GM21515 (cell line): ENCODE data around the gene ZNF280C.
"Not testable (repeated sequence)": the region's sequence is repeated elsewhere in the genome, so short reads cannot be mapped to it uniquely, and the experiment has no call there.

Experiments used
- ATAC-seq: cut with Tn5 transposase; IDR thresholded peaks from one replicate; pipeline ENCODE4 v1.9.1; 2021; ENCODE audit not compliant: unreplicated experiment

ZNF280C gene

GRCh38 chrX:130262231-130262630, 6.5 kb downstream of the ZNF280C start:
- no peak for ATAC-seq

DNA sequence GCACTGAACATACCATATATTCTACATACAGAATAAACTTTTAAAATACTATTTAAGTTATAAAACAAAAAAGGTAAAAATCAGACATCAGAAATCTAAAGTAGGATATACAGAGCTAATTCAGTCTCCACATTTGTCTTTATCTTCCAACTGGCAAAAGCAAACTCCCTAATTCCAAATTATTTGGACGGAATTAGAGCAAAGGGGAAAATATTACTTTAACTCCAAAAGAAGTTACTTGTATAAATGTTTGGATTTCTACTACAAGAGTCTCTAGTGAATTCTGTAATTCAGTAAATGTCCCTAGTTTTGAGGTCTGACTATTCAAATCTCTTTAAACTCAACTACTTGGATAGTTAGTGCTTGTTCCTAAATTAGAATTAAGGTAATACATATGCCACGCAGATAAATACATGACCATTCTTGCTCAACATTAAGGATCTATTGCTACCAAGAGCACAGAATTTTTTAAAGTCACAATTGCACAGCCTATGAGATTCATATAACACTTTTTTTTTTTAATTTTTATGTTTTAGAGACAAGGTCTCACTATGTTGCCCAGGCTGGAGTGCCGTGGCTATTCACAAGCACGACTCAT, 7.3 kb downstream of the ZNF280C start:
- no peak for ATAC-seq

DNA sequence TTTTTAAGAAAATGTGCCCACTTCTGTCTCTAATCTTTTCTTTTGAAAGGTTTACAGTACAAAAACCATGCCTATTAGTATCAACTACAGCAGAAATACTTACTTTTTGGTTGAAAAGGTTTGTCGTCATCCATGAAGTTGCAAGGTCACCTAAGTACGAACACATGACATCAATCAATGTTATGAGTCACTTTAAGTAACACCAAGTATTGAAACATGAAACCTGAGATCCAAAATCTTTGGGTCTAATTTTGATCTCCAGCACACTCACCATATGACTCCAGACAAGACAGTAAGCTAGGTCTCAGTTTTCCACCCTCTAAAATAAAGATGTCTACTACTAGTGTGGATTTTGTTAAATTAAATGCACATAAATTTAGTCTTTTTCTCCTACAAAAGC, 8.4 kb downstream of the ZNF280C start:
- no peak for ATAC-seq

GRCh38 chrX:130253916-130254315, 14.8 kb downstream of the ZNF280C start:
- no peak for ATAC-seq

DNA sequence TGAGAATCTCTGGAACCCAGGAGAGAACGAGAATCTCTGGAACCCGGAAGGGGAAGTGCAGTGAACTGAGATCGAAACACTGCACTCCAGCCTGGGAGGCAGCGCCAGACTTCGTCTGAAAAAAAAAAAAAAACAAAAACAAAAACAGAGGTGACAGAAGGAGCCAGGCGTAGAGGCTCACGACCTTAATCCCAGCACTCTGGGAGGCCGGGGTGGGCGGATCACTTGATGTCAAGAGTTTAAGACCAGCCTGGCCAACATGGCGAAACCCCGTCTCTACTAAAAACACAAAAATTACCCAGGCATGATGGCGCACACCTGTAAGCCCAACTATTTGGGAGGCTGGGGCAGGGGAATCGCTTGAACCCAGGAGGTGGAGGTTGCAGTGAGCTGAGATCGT, 17.0 kb downstream of the ZNF280C start:
- ATAC-seq = no peak

DNA sequence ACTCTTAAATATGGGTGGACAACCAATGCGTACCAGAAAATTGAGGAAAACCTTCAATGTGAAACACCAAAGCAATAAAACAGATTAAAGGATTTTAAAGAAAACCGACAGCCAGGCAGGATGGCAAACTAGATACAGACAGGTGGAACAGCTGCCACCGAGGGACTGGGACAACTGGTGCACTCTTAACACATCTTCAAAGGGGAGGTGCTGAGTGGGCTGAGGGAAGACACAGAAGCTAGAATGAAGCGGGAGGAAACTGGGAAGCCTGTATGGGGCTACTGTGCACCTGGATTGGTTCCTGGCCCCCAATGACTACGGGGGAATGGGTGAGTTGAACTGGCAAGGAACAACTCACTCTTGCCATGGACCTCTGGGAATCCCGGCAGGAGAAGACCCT, 20.7 kb downstream of the ZNF280C start:
- no peak for ATAC-seq

DNA sequence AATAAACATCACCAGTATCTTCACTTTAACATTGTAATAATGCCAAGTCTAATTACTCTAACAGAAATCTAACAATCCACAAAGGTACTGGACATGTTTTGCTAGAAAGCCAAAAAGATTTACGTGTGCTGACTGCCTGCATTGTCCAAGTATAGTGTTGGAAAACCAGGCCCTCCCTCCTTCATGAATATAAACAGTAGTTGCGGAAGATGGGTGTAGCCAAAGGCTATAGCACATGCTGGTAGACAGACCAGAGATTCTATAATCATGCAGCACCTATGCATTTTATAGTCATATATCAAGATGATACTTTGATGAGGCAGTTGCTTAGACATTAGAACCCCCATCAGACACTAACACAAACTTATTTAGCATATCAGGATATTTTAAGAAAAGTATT, 22.6 kb downstream of the ZNF280C start:
- no peak for ATAC-seq

DNA sequence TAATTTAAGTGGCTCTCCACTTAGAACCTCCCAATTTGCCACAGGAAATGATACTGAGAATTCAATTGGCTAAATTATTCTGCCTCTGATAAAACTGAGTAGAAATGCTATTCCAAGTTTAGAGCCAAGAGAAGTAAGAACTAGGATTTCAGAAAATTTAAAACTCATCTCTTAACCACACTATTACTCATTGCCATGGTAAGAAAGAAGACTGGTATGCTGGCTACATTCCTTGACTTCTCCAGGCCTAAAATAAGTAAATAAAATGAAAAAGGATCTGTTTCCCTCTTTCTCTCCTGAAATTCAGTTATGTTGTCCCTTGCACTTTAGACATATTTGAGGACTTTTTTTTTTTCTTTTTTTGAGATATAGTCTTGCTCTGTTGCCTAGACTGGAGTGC, 23.3 kb downstream of the ZNF280C start:
- no peak for ATAC-seq

DNA sequence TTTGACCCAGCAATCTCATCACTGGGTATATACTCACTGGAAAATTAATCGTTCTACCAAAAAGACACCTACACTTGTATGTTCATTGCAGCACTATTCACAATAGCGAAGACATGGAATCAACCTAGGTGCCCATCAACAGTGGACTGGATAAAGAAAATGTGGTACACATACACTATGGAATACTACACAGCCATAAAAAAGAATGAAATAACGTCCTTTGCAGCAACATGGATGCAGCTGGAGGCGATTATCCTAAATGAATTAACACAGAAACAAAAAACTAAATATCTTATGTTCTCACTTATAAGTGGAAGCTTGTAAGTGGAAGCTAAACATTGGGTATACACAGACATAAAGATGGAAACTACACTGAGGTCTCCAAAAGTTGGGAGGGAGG, 37.5 kb downstream of the ZNF280C start:
- not testable (repeated sequence) for ATAC-seq

DNA sequence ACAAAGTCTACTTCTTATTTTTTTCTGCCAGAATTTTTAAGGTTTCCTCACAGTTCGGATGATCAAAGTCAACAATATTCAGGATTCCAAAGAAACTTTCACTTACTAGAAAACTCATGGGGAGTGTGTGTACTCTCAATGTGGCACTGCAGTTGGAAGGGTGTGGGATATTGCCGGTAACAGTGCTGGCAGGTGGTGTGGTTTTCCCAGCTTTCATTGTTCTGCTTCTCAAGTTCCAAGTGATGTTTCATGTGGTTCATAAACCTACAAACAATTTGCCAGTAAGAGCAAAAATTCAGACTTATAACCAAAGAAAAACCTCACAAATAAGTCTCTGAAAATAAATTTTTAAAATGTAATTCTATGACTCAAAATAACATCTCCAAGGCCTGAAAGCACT, 39.8 kb downstream of the ZNF280C start:
- ATAC-seq = no peak

GRCh38 chrX:130224810-130225209, 43.9 kb downstream of the ZNF280C start:
- ATAC-seq = no peak

- no peak for ATAC-seq
These were observed 52.4 kb downstream of the ZNF280C start for GRCh38 chrX:130216320-130216719.

- no peak for ATAC-seq
These were observed 55.3 kb downstream of the ZNF280C start for GRCh38 chrX:130213376-130213775.

GRCh38 chrX:130212371-130212770, 56.3 kb downstream of the ZNF280C start:
- no peak for ATAC-seq

DNA sequence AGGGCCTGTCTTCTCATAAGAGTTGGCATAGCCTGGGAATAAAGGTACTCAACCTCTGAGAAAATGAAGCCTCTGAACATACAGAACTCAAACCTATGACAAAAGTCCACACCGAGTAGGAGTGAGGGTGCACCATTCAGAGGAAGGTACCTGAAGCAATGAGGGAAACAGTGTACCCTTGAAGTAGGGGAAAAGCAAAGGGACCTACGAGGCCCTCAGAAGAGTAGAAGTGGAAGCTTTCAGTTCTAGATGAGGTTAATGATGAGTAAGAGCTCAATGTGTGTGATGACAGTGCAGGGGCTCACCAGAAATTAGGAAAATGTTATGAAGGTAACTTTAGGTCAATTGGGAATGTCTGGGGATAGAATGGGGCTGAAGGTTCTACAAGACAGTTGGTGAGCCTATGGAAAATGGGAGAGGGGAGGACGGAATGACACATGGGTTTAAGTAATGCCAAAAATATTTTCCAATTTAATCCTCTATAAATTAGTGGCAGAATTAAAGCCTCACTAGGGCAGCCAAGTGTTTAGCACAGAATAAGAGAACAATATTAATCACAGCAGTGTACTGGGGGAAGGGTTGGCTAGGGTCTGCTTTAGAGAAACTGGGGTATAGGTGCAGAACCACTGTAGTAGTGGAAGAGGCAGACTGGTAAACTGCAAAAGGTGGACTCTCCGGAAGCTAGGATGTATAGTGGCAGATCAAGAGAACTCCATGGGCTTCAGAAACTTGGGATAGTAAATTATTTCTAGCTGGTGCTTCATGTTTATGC, 57.1 kb downstream of the ZNF280C start:
- ATAC-seq = no peak

- ATAC-seq = no peak
These were observed 64.1 kb downstream of the ZNF280C start for GRCh38 chrX:130204647-130205046.

DNA sequence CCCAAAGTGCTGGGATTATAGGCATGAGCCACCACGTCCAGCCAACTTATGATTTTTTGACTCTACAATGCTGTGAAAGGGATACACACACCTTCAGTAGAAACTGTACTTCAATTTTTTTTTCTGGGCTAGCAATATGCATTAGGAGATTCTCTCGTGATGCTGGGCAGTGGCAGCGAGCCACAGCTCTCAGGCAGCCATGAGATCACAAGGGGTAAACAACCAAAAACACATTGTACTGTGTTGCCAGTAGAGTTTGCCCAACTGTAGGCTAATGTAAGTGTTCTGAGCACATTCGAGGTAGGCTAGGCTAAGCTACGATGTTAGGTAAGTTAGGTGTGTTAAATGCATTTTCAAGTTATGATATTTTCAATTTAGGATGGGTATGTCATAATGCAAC, 71.2 kb downstream of the ZNF280C start:
- no peak for ATAC-seq

GRCh38 chrX:130196466-130196865, 72.2 kb downstream of the ZNF280C start:
- no peak for ATAC-seq

- no peak for ATAC-seq
These were observed 77.9 kb downstream of the ZNF280C start for GRCh38 chrX:130190801-130191200.

DNA sequence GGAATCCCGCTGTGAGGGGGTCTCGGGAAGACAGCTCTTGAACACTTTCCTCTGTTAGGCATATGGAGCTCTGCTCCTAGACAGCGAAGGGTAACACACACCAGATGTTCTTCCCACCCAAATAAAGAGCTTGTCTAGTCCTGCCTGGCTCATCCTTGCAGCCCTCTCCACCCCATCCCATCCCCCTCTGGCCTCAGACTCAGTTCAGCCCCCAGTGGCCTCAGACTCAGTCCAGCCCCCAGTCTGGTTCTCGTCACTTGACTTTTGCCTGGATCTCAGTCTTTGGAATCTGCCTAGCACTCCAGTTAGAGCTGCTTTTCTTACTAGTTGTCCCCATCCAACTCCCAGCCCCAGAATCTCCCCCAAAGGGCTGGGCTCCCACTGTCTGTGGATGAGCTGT, 82.0 kb downstream of the ZNF280C start:
- no peak for ATAC-seq

GRCh38 chrX:130184857-130185256, 83.8 kb downstream of the ZNF280C start:
- ATAC-seq = no peak

- ATAC-seq = no peak
These were observed 84.5 kb downstream of the ZNF280C start for GRCh38 chrX:130184168-130184567.
